GM12865 (cell line): Measurements from ENCODE around the gene DSEL.

Source experiments
- DNase-seq: peaks from one replicate; pipeline ENCODE4 v3.0.0; 2010; ENCODE audit warnings: low read depth
- H3K4me3 ChIP-seq: 2 replicates; pipeline ENCODE4 v1.5.1; 2011; ENCODE audit warnings: mild to moderate bottlenecking, low read depth, low read length, control low read depth
- TF ChIP-seq, protein P1 (sequence below): IDR thresholded peaks from 2 replicates; pipeline ENCODE4 v1.5.1; 2011; ENCODE audit warnings: low read length, control low read depth, low read depth, inconsistent platforms; ENCODE audit not compliant: insufficient read depth; ENCODE audit errors: missing control alignments

The DSEL gene

DNA sequence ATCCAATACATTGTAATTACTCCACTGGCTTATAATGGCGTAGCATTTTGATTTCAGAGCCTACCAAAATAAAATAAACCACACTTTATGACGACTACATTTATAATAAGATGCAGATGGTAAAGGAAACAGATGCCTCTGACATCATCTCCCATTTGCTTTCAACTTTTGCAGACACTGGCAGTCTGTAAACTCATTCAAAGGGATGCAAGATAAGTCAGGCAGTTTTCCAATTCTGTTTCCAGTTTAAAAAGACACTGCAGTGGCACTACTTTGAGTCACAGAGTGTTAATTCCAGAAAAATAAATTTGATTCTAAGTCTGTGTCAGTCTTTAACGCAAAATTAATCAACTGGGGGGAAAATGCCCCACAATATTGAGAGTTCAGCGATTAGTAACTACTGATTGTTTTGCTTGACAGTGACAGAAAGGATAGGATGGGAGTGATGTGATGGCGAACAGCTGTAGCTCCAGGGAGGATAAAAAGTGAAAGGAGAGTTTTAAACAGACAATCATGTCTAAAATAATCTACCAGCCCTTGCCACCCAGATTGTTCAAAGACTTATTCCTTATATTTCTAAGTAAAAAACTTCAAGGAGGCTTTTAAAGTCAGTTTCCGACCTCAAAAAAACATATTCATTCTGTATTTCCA is 6.7 kb downstream of the DSEL start:
- H3K4me3 ChIP-seq: no peak overlapping the region
- no peak for DNase-seq
- TF ChIP-seq, protein P1, sequence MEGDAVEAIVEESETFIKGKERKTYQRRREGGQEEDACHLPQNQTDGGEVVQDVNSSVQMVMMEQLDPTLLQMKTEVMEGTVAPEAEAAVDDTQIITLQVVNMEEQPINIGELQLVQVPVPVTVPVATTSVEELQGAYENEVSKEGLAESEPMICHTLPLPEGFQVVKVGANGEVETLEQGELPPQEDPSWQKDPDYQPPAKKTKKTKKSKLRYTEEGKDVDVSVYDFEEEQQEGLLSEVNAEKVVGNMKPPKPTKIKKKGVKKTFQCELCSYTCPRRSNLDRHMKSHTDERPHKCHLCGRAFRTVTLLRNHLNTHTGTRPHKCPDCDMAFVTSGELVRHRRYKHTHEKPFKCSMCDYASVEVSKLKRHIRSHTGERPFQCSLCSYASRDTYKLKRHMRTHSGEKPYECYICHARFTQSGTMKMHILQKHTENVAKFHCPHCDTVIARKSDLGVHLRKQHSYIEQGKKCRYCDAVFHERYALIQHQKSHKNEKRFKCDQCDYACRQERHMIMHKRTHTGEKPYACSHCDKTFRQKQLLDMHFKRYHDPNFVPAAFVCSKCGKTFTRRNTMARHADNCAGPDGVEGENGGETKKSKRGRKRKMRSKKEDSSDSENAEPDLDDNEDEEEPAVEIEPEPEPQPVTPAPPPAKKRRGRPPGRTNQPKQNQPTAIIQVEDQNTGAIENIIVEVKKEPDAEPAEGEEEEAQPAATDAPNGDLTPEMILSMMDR: no peak

DNA sequence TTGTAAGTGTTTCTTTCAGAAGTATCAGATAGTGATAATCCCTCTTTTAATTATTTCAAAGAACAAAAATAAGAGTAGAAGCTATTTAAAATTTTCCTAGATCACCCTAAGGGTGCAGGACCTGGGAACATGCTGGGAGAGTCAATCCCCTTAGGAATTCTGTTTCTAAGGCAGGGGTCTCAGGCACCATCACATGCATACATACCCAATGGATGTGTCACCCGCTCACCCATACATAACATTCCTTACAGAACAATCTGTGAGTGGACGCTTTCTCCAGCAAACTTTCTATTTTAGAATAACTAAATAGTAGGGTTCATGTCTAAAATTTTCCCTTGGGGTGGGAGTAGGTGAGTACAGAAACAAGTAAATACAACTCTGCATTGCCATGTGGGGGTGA is 8.4 kb downstream of the DSEL start:
- TF ChIP-seq, protein P1: no peak

DNA sequence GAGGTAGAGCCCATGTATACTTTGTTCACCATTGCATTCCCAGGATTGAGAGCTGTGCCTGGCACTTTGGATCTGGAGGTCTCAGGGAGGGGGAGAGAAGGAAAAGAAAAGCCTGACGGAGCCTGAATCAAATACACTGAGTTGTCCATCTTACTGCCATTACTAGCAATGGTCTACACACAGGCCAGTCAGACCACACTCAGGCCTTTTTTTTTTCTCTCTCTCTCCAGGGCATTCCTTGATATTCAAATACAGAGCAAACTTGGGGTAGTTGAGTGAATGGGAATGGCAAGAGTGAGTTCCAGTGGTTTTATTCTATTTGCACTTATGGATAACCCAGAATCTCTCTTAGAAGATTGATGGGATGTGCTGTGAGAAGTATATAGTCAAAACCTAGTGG is 11.8 kb downstream of the DSEL start:
- H3K4me3 ChIP-seq: no peak overlapping the region
- TF ChIP-seq, protein P1: no peak
- DNase-seq: no peak

More for the DNA sequence above, 8.4 kb downstream of the DSEL start:
- no peak for DNase-seq
- H3K4me3 ChIP-seq: no peak overlapping the region

DNA sequence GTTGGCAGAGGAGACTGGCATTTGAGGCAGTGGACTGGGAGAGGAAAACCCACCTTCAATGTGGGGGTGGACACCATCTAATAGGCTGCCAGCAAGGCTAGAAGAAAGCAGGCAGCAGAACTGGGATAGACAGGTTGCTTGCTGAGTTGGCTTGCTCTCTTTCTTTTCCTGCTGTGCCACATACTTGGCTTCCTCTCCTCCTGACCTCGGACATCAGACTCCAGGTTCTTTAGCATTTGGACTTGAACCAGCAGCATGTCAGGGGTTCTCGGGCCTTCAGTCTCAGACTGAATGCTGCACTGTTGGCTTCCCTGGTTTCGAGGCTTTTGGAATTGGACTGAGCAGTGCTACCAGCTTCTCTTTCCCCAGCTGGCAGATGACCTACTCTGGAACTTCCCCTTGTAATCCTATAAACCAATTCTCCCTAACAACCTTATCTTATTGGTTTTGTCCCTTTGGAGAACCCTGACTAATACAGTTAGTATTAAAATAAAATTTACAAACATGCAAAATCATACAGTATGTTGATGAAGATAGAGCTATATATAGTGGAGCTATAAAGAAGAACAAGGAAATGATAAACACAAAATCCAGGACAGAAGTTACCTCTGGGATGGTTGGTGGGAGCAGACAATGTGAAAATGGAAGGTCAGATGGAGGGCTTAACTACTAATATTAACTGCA is 15.9 kb downstream of the DSEL start:
- no peak overlapping the region for H3K4me3 ChIP-seq
- TF ChIP-seq, protein P1: no peak
- DNase-seq: no peak

DNA sequence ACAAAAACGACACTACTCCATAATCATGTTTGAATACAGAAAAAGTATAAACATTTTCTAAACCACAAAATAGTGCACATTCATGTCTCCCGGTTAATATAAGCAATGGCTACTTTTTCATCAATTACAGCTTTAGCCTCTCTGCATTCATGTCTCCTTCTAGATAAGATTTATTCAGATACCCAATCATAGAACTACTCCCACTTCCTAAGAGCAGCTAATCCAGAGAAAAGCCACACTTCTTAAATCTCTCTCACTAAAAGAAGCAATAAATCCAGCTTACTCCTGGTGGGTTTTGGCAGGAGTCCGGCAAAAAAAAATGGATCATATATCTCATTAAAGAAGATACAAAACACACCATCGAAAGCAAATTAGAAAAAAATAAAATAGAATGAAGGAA is 20.1 kb downstream of the DSEL start:
- no peak for DNase-seq

DNA sequence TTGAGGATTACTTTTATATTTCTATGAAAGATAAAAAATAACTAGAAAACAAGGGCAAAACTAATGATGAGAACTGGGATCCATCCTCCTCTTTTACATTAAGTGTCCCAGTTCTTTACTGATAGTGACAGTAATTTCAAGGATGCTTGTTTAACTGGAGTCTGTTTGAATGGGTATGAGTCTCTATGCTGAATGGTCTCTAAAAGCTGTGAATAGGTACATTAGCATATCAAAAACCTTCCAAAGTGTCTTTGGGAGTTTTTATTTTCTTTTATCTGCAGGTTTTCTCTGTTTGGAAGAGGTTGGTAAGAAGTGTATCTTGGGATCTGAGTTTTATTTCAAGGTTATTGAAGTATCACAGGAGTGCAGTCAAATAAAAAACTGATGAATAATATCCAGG is 30.0 kb downstream of the DSEL start:
- TF ChIP-seq, protein P1: no peak
- no peak for DNase-seq
- H3K4me3 ChIP-seq: no peak overlapping the region

More for the DNA sequence above, 20.1 kb downstream of the DSEL start:
- H3K4me3 ChIP-seq: no peak overlapping the region
- TF ChIP-seq, protein P1: no peak
